ENCODE data around the gene CHST12. TPM values are rescaled to one million over a fixed set of nuclear protein-coding genes. Genes with fewer than 3 reads are reported as not detected.

The CHST12 gene
- total RNA-seq, 3 donors from 2014 or later = 6.2 to 15.0 (median 7.2) TPM

GRCh38 chr7:2409745-2410414 is 6.5 kb downstream of the CHST12 start:
- H3K36me3 ChIP-seq = no peaks in the 10 kb centered on the region
- no peak overlapping the region for H3K4me3 ChIP-seq
- DNase-seq (ENCODE audit: low spot score in 2 of 2) = no peak
- no peaks in the 10 kb centered on the region for H3K9me3 ChIP-seq
- H3K27ac ChIP-seq = peak overlapping the region in 1 of 2 donors; percentile 52
- no peak for TF ChIP-seq POLR2A (IDR thresholded peaks at IDR 0.05)
- TF ChIP-seq CTCF (IDR thresholded peaks at IDR 0.05) = no peak
- TF ChIP-seq POLR2AphosphoS5 (IDR thresholded peaks at IDR 0.05) = no peak
- intact Hi-C loops (cut with DNase I; ENCODE audit: low total_unique reads) = no loop called here
- H3K4me1 ChIP-seq = peaks cover 0 to 16% of the 10 kb centered on the region in 2 donors
- no peaks in the 10 kb centered on the region for H3K27me3 ChIP-seq

- DNase-seq (ENCODE audit: low spot score in 2 of 2) = no peak
- Histone ChIP-seq H3K4me3 (no peak overlapping the region), H3K4me1 (peaks cover 0 to 16% of the 10 kb centered on the region in 2 donors), H3K9me3 (no peaks in the 10 kb centered on the region), H3K27me3 (no peaks in the 10 kb centered on the region), H3K36me3 (no peaks in the 10 kb centered on the region), H3K27ac (no peak overlapping the region)
- intact Hi-C loops (cut with DNase I; ENCODE audit: low total_unique reads) = no loop called here
- TF ChIP-seq CTCF (IDR thresholded peaks at IDR 0.05) (no peak), POLR2A (IDR thresholded peaks at IDR 0.05) (no peak), POLR2AphosphoS5 (IDR thresholded peaks at IDR 0.05) (no peak)
Measured at GRCh38 chr7:2411049-2411448, 7.6 kb downstream of the CHST12 start.

GRCh38 chr7:2411815-2412586 is 8.6 kb downstream of the CHST12 start:
- Histone ChIP-seq H3K9me3 (no peaks in the 10 kb centered on the region), H3K36me3 (no peaks in the 10 kb centered on the region), H3K27me3 (no peaks in the 10 kb centered on the region), H3K27ac (peak overlapping the region; percentile 8 to 52), H3K4me3 (no peak overlapping the region), H3K4me1 (peaks cover 0 to 16% of the 10 kb centered on the region in 2 donors)
- intact Hi-C loops (cut with DNase I; ENCODE audit: low total_unique reads) = no loop called here
- no peak for TF ChIP-seq POLR2A (IDR thresholded peaks at IDR 0.05)
- no peak for TF ChIP-seq POLR2AphosphoS5 (IDR thresholded peaks at IDR 0.05)
- no peak for TF ChIP-seq CTCF (IDR thresholded peaks at IDR 0.05)
- no peak for DNase-seq (ENCODE audit: low spot score in 2 of 2)

- Histone ChIP-seq H3K9me3 (no peaks in the 10 kb centered on the region), H3K27ac (peak overlapping the region; percentile 8 to 52), H3K27me3 (no peaks in the 10 kb centered on the region), H3K4me1 (peaks cover 0 to 15% of the 10 kb centered on the region in 2 donors), H3K36me3 (no peaks in the 10 kb centered on the region), H3K4me3 (no peak overlapping the region)
- intact Hi-C loops (cut with DNase I; ENCODE audit: low total_unique reads) = no loop called here
- DNase-seq (ENCODE audit: low spot score in 2 of 2) = no peak
- no peak for TF ChIP-seq CTCF (IDR thresholded peaks at IDR 0.05)
- TF ChIP-seq POLR2AphosphoS5 (IDR thresholded peaks at IDR 0.05) = no peak
Measured at GRCh38 chr7:2412587-2413201, 9.3 kb downstream of the CHST12 start.

GRCh38 chr7:2416063-2416462 is 12.7 kb downstream of the CHST12 start:
- no peaks in the 10 kb centered on the region for H3K9me3 ChIP-seq
- no peaks in the 10 kb centered on the region for H3K36me3 ChIP-seq
- H3K4me3 ChIP-seq = no peak overlapping the region
- H3K4me1 ChIP-seq = peaks cover 0 to 20% of the 10 kb centered on the region in 2 donors
- TF ChIP-seq CTCF (IDR thresholded peaks at IDR 0.05) (no peak), POLR2AphosphoS5 (IDR thresholded peaks at IDR 0.05) (no peak), POLR2A (IDR thresholded peaks at IDR 0.05) (no peak)
- H3K27ac ChIP-seq = no peak overlapping the region
- no peak for DNase-seq (ENCODE audit: low spot score in 2 of 2)
- intact Hi-C loops (cut with DNase I; ENCODE audit: low total_unique reads) = no loop called here
- H3K27me3 ChIP-seq = no peaks in the 10 kb centered on the region
